ENCODE measurements around the gene GLYATL1.

GLYATL1 gene, protein sequence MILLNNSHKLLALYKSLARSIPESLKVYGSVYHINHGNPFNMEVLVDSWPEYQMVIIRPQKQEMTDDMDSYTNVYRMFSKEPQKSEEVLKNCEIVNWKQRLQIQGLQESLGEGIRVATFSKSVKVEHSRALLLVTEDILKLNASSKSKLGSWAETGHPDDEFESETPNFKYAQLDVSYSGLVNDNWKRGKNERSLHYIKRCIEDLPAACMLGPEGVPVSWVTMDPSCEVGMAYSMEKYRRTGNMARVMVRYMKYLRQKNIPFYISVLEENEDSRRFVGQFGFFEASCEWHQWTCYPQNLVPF

GRCh38 chr11:58939277-58939676 lies at the start of gene GLYATL1:
TSS of gene GLYATL1 (plus strand) at chr11:58939488. CDS start at chr11:58947088, 7,600 bp downstream.
- no peak for DNase-seq

GRCh38 chr11:58893899-58894298 lies 45.4 kb upstream of the GLYATL1 start:
- DNase-seq = no peak

GRCh38 chr11:58898106-58898505 lies 41.2 kb upstream of the GLYATL1 start:
- DNase-seq = no peak

DNA sequence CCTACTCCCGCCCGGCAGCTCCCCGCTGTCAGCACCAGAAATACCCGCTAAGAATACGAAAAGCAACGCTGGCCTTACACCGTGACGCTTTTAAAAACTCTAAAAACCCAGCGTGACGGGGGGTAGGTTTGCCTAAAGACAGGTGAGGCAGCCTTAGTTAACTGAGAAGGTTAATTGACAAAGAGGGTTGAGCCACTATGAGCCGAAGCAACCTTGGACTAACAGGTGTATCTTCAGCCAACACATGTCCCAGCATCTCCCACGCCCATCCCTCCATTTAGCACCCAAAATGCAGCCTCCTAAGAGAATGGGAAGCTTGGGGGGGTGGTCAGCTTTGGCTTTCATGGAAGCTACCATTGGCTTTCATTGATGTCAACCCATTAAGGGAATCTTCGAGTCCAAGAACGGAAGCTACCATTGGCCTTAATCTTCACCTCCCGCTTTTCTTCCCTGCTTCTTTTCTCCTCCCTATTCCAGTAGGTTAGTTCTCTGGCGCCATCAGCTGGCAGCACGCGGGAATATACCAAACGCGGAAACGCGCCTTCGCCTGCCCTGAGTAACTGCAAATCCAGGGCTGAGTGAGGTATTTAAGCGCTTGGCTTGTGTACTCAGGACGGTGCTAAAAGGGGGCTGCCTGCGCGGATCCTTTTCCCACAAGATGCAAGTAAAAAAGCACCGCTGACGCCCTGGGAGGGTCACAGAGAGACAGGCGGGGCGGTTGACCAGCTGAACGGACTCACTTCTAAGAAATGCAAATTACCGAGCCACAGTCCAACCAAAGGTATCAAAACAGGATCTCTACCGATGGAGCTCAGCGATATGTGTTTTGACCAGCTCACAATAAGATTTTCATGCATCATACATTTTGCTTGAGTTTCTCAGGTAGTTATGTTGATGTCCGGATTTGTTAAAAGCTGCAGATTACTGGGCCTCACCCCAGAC lies 38.5 kb upstream of the GLYATL1 start:
- peak; percentile 5 for DNase-seq

GRCh38 chr11:58902881-58903280 lies 36.4 kb upstream of the GLYATL1 start:
- no peak for DNase-seq

- peak; percentile 72 for DNase-seq
Observed at GRCh38 chr11:58905011-58905720, 34.1 kb upstream of the GLYATL1 start.

GRCh38 chr11:58905721-58906547 lies 33.4 kb upstream of the GLYATL1 start:
- peak; percentile 96 for DNase-seq

DNA sequence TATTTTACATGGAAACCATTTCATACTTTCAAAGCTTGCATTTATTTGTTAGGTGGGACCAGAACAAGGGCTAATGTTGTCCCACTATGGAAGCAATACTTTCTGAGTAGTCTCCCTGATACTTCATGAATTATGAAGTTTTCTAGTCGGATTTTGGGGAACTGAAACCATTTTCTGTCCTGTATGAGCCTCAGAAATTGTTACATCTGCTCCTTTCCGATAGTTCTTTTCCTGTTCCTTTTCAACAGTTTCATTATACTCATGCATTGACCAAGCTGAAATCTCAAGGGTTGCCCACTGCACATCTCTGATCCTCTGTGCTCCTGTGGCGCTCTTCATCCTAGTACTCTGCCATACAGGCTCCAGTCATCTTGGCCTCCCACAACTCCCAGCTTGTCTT lies 31.5 kb upstream of the GLYATL1 start:
- no peak for DNase-seq

DNA sequence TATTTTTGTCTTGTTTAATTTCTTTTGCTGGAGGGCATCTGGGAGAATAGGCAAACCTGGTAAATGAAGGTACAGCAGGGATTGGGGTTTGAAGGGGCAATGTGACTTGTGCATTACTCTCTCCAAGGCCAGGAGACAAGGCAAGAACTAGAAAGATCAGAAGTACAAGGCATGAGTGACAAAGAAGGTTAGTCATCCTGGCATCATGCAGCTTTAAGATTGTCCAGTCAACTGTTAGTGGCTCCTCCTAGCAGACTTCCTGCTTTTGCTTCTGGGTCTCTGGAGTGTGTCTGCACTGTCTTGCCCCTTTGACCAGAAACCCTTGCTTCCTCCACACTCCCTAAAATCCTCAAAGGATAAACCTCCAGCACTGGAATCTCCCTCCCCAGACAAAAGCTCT lies 27.2 kb upstream of the GLYATL1 start:
- DNase-seq = no peak

- no peak for DNase-seq
Observed at GRCh38 chr11:58913685-58914084, 25.6 kb upstream of the GLYATL1 start.

- DNase-seq = no peak
Observed at GRCh38 chr11:58914821-58915543, 24.3 kb upstream of the GLYATL1 start.

DNA sequence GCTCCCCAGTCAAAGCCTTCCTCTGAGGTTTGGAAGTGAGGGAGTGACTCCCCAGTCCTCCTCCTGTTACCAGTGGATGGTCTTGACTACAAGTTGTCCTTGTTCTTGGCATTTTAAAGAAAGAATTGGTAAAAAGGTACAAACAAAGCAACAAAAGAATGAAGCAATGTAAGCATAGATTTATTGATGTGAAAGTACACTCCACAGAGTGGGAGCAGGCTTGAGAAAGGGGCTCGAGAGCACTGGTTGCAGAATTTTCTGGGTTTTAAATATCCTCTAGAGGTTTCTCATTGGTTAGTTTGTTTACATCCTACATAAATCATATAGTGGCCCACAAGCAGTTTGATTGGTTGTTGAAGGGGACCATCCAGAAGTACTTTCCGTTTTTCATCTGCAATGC lies 22.7 kb upstream of the GLYATL1 start:
- DNase-seq = no peak

GRCh38 chr11:58917159-58917783 lies 22.0 kb upstream of the GLYATL1 start:
- no peak for DNase-seq

- no peak for DNase-seq
Observed at GRCh38 chr11:58919561-58919960, 19.7 kb upstream of the GLYATL1 start.

DNA sequence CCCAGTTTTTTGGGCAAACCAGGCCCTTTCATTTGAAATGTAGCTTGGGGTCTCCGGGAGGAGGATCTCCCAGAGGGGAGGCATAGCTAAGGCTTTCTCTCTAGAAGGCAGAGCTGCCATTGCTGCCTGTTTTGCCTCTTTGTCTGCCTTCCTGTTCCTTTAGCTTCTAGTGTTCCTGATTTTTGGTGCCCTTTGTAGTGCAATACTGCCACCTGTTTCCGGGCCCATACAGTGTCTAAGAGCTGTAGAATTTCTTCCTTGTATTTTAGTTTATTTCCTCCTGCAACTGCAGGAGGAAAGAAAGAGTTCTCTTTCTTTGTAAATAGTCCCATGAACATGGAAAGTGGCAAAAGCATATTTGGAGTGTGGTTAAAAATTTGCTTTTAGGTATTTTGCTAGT lies 19.3 kb upstream of the GLYATL1 start:
- DNase-seq = no peak

DNA sequence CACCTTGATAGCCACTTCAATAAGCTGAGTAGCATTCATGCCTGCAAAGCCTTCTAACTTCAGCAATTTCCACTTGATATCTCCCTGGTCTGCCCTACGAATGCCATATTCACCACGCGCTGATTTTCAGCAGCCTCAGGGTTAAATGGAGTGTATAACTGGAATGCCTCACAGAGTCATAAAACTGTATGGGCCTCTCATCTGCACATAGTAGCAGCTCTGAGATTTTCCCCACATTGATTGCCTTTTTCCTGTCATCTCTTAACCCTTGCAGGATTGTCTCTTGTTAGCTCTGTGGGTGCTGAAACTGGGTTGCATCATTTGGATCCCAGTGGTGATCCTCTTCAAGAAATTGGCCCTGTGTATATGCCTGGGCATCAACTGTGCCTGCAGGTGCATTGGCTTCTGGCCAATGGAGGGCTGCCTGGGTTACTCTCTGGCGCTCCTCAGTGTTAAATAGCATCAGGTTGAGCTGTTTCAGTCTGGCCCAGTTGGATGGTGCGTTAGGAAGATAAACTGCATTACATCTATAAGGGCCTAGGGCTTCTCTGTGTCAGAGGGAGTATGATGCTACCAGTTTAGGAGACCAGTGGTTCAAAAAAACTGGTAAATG lies 17.4 kb upstream of the GLYATL1 start:
- no peak for DNase-seq

- DNase-seq = no peak
Observed at GRCh38 chr11:58922479-58922878, 16.8 kb upstream of the GLYATL1 start.

DNA sequence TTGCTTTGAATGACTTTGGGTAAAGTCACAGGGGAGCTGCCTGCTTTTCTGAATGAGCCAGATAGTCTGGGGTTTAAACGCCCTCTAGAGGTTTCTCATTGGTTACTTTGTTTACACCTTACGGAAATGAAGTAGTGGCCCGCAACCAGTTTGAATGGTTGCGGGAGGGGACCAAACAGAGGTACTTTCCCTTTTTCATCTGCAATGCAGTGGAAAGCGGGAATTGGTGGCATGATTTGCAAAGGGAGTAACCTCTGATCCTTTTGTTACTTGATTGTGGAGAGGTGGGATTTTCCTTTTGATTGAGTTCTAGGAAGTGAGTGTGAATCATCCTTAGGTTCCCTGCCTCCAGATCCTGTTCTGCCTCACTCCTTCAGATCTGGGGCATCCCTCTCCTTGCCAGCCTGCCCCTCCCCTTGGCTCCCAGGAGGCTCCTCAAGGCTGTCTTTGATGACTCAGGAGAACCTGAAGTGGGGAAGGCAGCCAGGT lies 15.9 kb upstream of the GLYATL1 start:
- DNase-seq = peak; percentile 55

DNA sequence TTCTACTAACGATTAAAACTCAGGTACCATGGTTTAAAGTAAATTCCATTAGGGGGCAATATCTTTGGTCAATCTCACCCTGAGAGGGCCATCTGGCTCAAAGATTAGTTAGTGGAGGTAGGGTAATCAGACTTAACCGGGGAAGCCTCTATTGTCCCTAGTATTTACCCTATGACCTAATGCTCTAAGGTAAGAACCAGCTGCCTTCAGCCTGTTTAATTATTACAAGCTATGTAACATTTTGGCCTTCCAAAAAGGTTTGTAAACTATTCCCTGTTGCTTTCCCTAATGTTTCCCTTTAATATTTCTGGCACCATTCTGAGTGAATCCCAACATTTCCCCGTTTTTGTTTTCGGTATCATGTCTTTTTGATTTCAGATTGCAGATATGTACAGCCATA lies 15.1 kb upstream of the GLYATL1 start:
- DNase-seq = peak; percentile 87

GRCh38 chr11:58926251-58926650 lies 13.0 kb upstream of the GLYATL1 start:
- peak; percentile 74 for DNase-seq

- peak; percentile 27 for DNase-seq
Observed at GRCh38 chr11:58926695-58927094, 12.6 kb upstream of the GLYATL1 start.
